ENCODE results near the gene CNOT3.

DNA sequence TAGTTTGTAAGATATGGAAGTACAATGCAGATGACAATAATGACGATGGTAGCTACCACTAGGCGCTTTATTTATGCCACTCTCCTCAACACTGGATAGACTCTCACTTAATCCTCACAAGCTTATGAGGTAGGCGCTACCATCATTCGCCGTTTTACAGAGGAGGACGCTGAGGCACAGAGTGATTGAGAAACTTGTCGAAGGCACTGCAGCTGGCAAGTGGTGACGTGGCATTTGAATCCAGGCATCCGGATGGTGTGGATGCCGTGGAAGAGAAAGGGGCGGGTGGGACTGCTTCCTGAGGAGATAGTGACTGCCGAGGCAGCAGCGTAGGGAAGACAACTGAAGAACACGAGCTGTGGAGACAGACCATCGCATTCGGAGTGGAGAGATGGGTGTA is 61.8 kb downstream of the CNOT3 start:
- no peak for TF ChIP-seq POLR2A (IDR thresholded peaks at IDR 0.05)
- no peak for TF ChIP-seq POLR2AphosphoS5 (IDR thresholded peaks at IDR 0.05)

Data from prostate gland (tissue), 1 donor.